ENCODE results near the gene ADGRG6. TPM values are rescaled to one million over a fixed set of nuclear protein-coding genes. Genes with fewer than 3 reads are reported as not detected.

Gene ADGRG6
- total RNA-seq, 1 experiment from 2014 or later, result 8.1 TPM

DNA sequence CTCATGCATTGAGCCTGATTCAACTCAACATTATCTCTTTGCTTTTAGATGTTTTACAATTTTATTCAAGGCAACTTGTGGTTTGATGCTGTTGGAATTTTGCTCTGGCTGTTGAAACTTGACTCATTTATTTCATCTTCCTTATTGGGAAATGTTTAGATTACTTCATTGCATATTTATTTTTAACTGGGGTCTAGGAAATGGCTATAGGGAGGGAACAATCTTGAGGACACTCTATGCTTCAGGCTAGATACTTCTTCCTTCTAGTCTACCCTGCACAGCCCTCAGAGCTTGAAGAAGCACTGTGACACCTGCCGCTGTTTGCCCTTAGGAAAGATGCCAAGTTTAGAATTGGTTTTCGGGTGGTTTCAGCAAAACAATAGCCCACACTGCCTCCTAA lies 183.4 kb downstream of the ADGRG6 start:
- no peak for DNase-seq (ENCODE audit: low spot score)

DNA sequence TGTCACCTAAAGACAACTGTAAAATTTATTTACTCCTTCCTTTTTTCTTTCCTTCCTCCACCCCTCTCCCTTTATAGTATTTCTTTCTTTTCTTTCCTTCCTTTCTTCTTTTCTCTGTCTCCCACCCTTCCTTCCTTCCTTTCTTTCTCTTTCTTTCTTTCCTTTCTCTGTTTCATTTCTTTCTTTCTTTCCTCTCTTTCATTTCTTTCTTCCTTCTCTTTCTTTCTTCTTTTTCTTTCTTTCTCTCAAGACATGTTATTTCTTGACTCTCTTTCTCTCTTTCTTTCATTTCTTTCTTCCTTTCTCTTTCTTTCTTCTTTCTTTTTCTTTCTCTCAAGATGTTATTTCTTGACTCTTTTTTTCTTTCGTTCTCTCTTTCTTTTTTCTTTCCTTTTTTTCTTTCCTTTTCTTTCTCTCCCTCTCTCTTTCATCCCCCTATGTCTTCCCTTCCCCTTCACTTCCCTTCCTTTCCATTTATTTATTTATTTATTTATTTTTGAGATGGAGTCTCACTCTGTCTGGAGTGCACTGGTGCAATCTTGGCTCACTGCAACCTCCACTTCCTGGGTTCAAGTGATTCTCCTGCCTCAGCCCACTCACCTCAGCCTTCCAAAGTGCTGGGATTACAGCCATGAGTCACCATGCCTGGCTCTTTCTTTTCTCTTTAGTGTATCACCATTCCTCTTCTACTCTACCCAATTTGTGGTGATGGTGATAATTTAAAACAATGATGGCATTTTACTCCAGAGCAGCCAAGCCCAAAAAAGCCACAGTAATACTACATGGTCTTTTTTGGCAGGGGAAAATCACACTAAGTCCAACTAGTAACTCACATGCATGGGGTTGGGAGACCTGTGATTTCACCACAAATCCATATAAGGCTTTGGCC lies 188.2 kb downstream of the ADGRG6 start:
- DNase-seq (ENCODE audit: low spot score), result no peak

Other genes with a start within 250 kb of the ADGRG6 start
- not detected in 2 replicates for gene GJE1, start 169.1 kb upstream of the ADGRG6 start, total RNA-seq (2014; rRNA removed; shearing (Covaris generic))
- not detected in 2 replicates for gene NMBR, start 154.9 kb upstream of the ADGRG6 start, total RNA-seq (2014; rRNA removed; shearing (Covaris generic))
- 24.7 and 27.6 TPM in 2 replicates for gene VTA1, start 154.7 kb upstream of the ADGRG6 start, total RNA-seq (2014; rRNA removed; shearing (Covaris generic))